Osteocyte (in vitro differentiated cells): Measurements from ENCODE around the gene MBP. TPM values are rescaled to one million over a fixed set of nuclear protein-coding genes. Genes with fewer than 3 reads are reported as not detected.
A peak's percentile ranks its signal among the peaks of the same experiment; 100 is the strongest.

Experiments used
- DNase-seq: peaks from one replicate; pipeline ENCODE4 v3.0.0; 2021; ENCODE audit warnings: mixed read lengths; ENCODE audit not compliant: unreplicated experiment; ENCODE audit errors: extremely low spot score
- H3K27ac Mint-ChIP-seq: one replicate; pipeline ENCODE4 v1.8.0; 2021; ENCODE audit warnings: mild to moderate bottlenecking, mixed read lengths; ENCODE audit not compliant: unreplicated experiment
- H3K27me3 Mint-ChIP-seq: one replicate; pipeline ENCODE4 v1.8.0; 2021; ENCODE audit warnings: mixed read lengths; ENCODE audit not compliant: unreplicated experiment
- H3K36me3 Mint-ChIP-seq: one replicate; pipeline ENCODE4 v1.8.0; 2021; ENCODE audit warnings: mixed read lengths; ENCODE audit not compliant: unreplicated experiment
- H3K4me1 Mint-ChIP-seq: one replicate; pipeline ENCODE4 v1.8.0; 2021; ENCODE audit warnings: mixed read lengths; ENCODE audit not compliant: unreplicated experiment
- H3K4me3 Mint-ChIP-seq: one replicate; pipeline ENCODE4 v1.8.0; 2021; ENCODE audit warnings: mild to moderate bottlenecking, moderate library complexity, mixed read lengths; ENCODE audit not compliant: unreplicated experiment
- H3K9me3 Mint-ChIP-seq: one replicate; pipeline ENCODE4 v1.8.0; 2021; ENCODE audit warnings: mixed read lengths; ENCODE audit not compliant: unreplicated experiment
- CTCF ChIP-seq: fragments of 200-600 bp; sonication (generic); IDR thresholded peaks from 2 replicates; pipeline ENCODE4 v1.5.0; 2021; ENCODE audit warnings: antibody characterized with exemption, mild to moderate bottlenecking, moderate library complexity
- total RNA-seq: library from RNA; stranded (reverse); gene quantifications from 2 replicates; pipeline ENCODE4 v1.2.1, GENCODE V29; 2021

The MBP gene
- total RNA-seq, 1 donor from 2014 or later: 18.6 TPM

GRCh38 chr18:77173275-77174030 is 40.9 kb upstream of the MBP start:
- Mint-ChIP-seq H3K4me1 (no peaks in the 10 kb centered on the region), H3K36me3 (no peaks in the 10 kb centered on the region), H3K27me3 (peaks cover 2% of the 10 kb centered on the region), H3K9me3 (no peaks in the 10 kb centered on the region), H3K27ac (no peak overlapping the region), H3K4me3 (no peak overlapping the region)
- no peak for DNase-seq
- no peak for TF ChIP-seq CTCF

- Mint-ChIP-seq H3K4me1 (peaks cover 17% of the 10 kb centered on the region), H3K36me3 (no peaks in the 10 kb centered on the region), H3K4me3 (no peak overlapping the region), H3K27me3 (peaks cover 2% of the 10 kb centered on the region), H3K9me3 (no peaks in the 10 kb centered on the region), H3K27ac (no peak overlapping the region)
- no peak for TF ChIP-seq CTCF
- DNase-seq: no peak
Measured at GRCh38 chr18:77170890-77171410, 38.4 kb upstream of the MBP start.

GRCh38 chr18:77168811-77169311 is 36.3 kb upstream of the MBP start:
- peaks cover 27% of the 10 kb centered on the region for H3K4me1 Mint-ChIP-seq
- no peak overlapping the region for H3K4me3 Mint-ChIP-seq
- peaks cover 2% of the 10 kb centered on the region for H3K27me3 Mint-ChIP-seq
- no peak for TF ChIP-seq CTCF
- no peak for DNase-seq
- H3K27ac Mint-ChIP-seq: no peak overlapping the region
- no peaks in the 10 kb centered on the region for H3K9me3 Mint-ChIP-seq
- H3K36me3 Mint-ChIP-seq: no peaks in the 10 kb centered on the region

- peak overlapping the region; percentile 39 for H3K27ac Mint-ChIP-seq
- no peak overlapping the region for H3K4me3 Mint-ChIP-seq
- H3K36me3 Mint-ChIP-seq: no peaks in the 10 kb centered on the region
- DNase-seq: no peak
- TF ChIP-seq CTCF: no peak
- peaks cover 27% of the 10 kb centered on the region for H3K4me1 Mint-ChIP-seq
- peaks cover 2% of the 10 kb centered on the region for H3K27me3 Mint-ChIP-seq
- no peaks in the 10 kb centered on the region for H3K9me3 Mint-ChIP-seq
Measured at GRCh38 chr18:77167251-77167650, 34.7 kb upstream of the MBP start.

DNA sequence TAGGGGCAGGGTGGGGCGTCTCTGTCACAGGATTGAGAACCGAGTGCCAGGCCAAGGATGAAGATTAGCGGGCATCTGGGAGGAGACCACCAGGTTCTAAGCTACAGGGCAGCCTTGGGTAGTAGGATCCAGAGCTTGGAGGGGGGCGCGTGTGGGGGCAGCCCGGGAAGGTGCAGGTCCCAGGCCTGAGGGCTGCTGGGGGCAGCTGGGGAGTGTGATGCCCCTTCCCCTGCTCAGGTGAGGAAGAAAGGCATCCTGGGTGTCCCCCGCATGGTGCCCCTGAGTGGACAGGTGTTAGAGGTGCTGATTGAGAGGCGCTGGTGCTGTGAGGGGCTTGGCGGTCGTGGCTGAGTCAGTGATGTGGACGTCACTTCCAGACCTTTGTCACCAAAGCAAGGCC is 33.9 kb upstream of the MBP start:
- H3K4me1 Mint-ChIP-seq: peaks cover 27% of the 10 kb centered on the region
- no peak overlapping the region for H3K4me3 Mint-ChIP-seq
- DNase-seq: no peak
- no peak for TF ChIP-seq CTCF
- no peaks in the 10 kb centered on the region for H3K36me3 Mint-ChIP-seq
- H3K27ac Mint-ChIP-seq: no peak overlapping the region
- no peaks in the 10 kb centered on the region for H3K9me3 Mint-ChIP-seq
- peaks cover 2% of the 10 kb centered on the region for H3K27me3 Mint-ChIP-seq
